ENCODE data around the gene TSHR.

The TSHR gene

GRCh38 chr14:81193924-81194633 lies 238.7 kb downstream of the TSHR start:
- DNase-seq, result peak in 1 of 4 experiments; percentile 8
